C4-2B (cell line): ENCODE results near the gene XPR1.

Experiments used
- ZFX ChIP-seq: fragments of 450-650 bp; IDR thresholded peaks from 2 replicates; pipeline ENCODE4 v1.6.1; 2017
- TF ChIP-seq, protein P1 (sequence below): fragments of 450-650 bp; conservative IDR thresholded peaks from 2 replicates; pipeline ENCODE4 v1.5.1; 2017; ENCODE audit warnings: mild to moderate bottlenecking

DNA sequence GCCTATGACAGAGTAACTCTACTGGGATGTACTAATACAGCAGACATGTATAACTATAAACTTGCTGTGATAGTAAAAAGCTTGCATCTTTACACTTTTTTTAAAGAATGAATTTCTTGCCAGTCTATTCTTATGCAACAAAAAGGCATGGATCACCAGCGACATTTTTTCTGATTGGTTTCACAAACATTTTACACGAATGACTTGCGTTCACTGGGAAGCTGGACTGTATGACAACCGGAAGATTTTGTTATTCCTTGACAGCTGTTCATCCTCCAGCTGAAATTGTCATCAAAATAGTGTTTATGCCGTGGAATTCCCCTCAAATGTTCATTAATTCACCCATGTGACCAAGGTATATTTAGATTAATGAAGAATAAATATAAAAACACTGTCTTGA lies 131.0 kb downstream of the XPR1 start:
- TF ChIP-seq, protein P1, sequence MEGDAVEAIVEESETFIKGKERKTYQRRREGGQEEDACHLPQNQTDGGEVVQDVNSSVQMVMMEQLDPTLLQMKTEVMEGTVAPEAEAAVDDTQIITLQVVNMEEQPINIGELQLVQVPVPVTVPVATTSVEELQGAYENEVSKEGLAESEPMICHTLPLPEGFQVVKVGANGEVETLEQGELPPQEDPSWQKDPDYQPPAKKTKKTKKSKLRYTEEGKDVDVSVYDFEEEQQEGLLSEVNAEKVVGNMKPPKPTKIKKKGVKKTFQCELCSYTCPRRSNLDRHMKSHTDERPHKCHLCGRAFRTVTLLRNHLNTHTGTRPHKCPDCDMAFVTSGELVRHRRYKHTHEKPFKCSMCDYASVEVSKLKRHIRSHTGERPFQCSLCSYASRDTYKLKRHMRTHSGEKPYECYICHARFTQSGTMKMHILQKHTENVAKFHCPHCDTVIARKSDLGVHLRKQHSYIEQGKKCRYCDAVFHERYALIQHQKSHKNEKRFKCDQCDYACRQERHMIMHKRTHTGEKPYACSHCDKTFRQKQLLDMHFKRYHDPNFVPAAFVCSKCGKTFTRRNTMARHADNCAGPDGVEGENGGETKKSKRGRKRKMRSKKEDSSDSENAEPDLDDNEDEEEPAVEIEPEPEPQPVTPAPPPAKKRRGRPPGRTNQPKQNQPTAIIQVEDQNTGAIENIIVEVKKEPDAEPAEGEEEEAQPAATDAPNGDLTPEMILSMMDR = no peak
- no peak for TF ChIP-seq ZFX
